Stimulated activated CD4-positive, alpha-beta T cell treated with anti-CD3 and anti-CD28 coated beads, Interleukin-2, amount 100 ng/mL, for 4 hours (primary cell): ENCODE results near the gene TTC34.

Experiments
- DNase-seq: peaks from one replicate; pipeline ENCODE4 v3.0.0-alpha.2; 2020; ENCODE audit warnings: low read depth

TTC34 gene

DNA sequence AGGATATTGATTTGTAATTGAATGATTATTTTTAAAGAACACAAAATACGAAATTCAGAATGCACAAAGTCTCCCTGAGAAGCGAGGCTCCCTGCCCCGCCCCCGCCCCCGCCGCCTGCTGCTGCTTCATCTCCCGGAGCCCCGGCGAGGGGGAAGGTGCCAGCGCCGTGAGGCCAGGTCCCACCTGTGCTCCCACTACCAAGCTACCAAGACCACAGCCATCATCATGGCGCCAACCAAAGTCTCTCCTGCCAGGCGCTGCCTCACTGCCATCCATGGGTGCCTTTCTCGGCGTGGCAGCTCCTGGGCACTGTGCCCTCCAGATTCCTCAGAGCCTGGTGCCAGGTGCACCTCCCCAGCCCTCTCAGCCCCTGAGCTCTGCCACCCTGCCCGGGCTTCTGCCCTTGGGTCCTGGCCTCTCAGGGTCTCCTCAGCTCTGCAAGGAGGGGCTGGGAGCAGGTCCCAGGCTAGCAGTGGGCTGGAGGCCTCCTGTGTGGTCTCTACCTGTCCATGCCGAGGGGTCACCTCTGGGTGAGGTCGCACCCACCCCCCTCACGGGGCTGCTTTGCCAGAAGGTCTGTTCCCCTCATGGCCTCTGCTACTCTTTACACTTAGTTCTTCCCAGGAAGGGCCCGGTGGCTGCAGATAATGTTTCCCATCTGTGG is 29.4 kb upstream of the TTC34 start:
- no peak for DNase-seq

GRCh38 chr1:2829846-2830615 is 28.5 kb upstream of the TTC34 start:
- no peak for DNase-seq

GRCh38 chr1:2828586-2829250 is 27.2 kb upstream of the TTC34 start:
- no peak for DNase-seq

DNA sequence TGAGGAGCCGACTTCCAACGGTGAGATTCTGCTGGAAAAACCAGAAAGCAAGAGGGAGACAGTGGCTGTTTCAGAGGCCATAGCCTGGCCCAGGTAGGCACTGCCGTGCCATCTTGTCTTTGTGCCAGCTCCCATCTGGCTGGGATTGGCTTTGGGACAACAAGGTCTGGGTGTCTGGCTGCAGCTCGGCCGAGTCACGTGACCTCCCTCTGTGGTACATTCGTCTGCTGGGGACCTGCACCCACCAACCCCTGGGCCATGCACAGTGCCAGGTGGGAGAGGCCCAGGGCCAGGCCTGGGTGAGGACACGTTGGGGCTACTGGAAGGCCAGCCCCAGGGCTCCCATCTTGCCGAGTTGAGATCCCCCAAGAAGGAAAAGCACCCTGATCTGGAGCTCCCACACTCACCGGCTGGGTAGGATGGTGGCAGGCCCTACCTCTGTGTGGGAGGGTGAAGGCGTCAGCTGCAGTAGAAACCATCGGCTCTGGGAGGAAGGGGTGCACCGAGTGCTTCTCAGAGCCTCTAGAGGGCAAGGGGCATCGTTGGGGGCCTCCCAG is 25.3 kb upstream of the TTC34 start:
- no peak for DNase-seq

DNA sequence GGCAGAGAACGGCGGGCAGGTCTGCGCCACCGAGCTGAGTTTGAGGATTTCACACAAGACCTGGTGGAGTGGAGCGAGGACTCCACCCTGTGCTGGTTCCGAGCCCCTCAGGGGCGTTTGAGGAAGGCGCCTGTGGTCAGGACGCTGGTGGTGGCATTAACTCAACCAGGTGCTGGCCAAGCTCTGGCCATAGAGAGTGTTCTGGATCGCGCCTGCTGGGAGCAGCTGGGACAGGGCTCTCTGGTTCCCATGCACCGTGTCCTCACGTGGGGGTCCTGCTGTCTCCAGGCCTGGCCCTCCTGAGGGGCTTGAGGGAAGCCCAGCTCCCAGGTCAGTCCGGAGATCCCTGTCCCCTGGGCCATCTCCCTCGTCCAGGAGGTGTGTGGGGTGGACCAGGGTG is 24.8 kb upstream of the TTC34 start:
- no peak for DNase-seq

DNA sequence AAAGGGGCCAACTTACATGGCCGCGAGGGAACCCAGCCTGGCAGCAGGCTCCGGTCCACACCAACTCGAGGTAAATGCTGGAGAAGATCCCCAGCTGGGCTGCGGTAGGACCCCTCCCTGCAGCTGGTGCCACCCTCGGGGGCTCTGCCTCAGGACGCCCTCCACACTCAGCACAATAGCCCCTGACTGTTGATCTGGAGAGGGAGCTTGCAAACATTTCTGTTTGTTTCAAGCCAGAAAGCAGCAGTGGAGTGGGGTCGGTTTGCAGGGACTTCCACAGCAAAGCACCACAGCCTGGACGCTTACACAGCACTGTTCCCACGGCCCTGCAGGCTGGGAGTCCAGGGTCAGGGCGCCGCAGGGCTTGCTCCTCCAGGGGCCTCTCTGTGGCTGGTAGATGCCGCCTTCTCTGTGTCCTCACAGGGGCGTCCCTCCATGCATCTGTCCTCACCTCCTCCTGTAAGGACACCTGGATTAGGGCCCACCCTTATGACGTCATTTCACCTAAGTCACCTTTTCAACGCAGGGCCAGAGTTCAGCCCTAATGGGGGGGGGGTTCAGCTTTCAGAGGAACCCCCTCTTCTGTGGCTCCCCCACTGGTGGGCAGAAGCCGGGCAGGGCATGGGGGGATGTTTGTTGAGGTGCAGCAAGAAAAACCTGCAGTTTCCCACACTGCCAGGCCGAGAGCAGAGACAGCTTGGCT is 24.1 kb upstream of the TTC34 start:
- no peak for DNase-seq

DNA sequence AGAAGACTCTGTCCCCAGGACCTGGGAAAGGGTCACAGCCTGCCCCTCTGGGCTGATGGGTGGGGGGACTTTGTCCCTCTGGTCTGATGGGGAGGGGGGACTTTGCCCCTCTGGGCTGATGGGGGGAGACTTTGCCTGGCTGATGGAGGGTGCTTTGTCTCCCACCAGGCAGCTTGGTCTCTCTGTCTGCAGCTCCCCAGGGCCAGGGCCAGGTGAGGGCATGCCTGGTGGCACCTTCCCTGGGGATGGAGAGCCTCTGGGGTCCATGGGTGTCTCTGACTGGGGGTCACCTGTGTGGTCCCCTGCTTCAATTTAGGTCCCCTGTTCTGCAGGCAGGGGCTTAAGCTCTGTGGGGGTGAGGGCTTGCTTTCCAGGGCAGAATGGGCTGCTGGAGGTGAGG is 23.5 kb upstream of the TTC34 start:
- DNase-seq = no peak

GRCh38 chr1:2823921-2824610 is 22.6 kb upstream of the TTC34 start:
- no peak for DNase-seq

DNA sequence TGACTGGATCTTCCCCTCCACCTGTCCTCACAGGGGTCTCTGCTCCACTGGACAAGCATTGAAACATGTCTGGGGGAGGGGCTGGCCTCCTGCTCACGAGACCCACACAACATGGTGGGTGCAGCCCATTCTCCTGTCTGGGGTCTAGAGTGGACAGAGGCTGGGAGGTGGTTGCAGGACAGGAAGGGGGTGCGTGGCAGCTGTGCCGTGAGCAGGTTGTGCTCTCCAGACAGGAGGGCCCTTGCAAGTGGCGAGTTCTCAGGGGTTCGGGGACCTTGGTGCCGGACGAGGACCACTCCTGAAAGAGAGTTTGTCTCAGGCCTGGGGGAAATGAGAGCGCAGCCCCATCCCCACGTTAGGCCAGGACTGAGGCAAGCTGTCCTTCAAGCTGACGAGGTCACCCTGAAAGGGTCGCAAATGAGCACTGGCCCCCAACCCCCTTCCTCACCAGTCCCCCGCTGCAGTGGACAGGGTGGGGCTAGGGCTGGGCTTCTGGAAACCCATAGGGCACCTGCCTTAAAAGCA is 21.2 kb upstream of the TTC34 start:
- DNase-seq = no peak

- DNase-seq = no peak
Observed at GRCh38 chr1:2821966-2822620, 20.6 kb upstream of the TTC34 start.

- no peak for DNase-seq
Observed at GRCh38 chr1:2821373-2821955, 20.0 kb upstream of the TTC34 start.

GRCh38 chr1:2820731-2821372 is 19.4 kb upstream of the TTC34 start:
- DNase-seq = no peak

DNA sequence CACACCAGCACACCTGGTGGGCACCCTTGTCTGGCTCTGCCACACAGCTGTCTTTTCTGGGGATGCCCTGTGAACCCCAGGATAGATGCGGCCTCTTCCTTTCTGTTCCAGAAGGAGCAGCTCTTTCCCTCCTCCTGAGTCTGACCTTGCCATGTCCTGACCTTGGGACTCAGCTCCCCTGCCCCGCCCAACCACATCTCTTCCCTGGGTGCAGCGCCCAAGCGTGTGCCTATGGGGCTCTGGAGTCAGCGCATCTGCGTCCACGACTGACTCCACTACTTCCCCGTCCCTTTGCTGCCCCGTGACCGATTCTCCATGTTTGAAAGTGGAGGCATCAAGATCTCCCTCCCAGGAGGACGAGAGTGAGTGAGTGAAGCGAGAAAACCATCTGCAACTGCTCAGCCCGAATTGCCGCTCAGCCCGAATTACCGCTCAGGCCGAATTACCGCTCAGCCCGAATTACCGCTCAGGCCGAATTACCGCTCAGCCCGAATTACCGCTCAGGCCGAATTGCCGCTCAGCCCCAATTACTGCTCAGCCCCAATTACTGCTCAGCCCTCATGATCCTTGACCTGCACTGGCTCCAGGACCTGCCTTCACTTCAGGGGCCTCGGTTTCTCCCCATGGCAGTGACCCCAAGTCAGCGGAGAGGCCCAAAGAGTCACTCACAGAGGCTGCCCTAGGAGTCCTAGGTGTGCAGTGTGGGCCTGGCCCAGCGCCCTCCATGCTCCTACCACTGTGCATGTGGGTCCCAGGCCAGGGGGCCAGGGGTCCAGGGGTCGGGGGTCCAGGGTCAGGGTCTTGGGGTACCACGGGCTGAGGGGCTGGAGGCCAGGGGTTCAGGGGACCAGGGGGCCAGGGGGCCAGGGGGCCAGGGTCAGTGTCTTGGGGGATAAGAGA is 18.6 kb upstream of the TTC34 start:
- no peak for DNase-seq

DNA sequence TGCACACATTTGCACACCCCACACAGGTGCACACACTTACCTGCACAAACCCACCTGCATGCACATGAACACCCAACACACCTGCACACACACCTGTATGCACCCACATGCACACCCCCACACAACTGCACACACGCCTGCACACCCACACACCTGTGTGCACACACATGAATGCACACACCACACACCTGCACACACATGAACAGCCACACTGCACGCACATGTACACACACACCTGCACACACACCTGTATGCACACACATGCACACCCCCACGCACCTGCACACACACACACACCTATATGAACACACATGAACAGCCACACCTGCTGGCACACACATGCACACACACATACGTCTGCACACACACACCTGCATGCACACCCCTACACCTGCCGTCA is 17.9 kb upstream of the TTC34 start:
- no peak for DNase-seq

DNA sequence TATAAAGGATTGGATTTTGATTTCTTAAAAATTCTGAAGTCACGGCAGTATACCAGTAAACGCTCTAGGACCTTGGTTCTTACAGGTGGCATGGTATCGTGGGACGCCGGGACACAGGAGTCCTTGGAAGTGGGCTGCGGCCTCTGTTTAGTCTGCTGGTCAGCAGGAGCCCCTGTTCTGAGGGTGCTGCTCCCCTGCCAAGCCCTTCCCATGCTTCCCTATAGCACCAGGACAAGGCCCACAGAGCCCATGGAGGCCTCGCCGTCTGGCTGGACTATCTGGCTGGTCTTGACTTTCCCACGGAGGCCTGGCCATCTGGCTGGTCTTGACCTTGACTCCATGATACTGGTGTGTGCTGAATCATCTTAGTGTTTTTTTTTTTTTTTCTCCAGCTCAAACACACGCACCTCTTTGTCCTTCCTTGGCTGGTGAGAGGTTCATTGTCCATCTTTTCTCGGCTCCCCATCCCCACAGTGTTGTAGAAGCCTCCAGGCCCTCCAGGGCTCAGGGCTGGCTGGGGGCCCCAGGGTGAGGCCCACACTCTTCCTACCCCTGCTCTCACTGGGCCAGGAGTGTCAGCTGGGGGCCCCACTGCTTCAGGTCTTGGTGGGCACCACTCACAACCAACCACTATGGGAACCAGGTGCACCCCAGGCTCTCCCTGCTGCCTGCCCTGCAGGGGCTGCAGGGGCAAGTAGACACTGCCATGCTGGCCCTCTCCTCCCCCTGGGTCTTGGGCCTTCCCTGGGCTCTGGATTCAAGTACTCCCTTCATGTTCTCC is 16.5 kb upstream of the TTC34 start:
- DNase-seq = no peak

DNA sequence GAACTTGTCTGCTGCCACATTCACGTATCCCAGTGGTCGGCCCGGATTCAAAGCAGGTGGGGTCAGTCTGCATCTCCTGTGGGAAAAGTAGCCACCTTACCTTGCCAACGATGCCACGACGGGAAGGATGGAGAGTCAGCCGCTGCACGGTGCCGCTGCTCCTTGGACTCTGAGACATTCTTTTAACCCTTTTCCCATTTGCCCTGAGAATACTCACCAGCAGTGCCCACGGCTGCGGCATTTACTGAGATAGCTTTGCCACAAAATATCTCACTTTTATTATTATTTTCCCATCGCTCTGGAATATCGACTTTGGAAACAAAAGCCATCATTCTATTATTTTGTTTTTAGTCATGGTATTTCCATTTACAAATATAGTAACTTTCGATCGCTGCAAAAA is 15.3 kb upstream of the TTC34 start:
- DNase-seq = no peak

DNA sequence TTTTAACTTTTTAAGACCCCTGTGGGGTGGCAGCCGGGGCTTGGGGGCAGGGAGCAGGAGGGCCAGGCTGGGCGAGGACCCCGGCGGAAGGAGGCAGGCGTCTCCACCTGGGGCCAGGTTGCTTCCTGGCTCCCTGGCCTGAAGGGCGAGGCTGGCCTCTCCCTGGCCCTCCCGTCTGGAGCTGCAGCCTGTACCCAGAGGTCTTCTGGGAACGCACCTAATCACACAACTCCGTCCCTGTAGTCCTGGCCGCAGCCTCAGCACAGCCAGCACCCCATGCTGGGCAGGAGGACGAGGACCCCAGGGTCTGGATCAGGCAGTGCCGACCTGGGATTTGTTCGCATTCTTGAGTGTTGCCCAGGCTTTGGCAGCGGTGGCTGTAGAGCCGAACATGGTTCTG is 14.1 kb upstream of the TTC34 start:
- no peak for DNase-seq

DNA sequence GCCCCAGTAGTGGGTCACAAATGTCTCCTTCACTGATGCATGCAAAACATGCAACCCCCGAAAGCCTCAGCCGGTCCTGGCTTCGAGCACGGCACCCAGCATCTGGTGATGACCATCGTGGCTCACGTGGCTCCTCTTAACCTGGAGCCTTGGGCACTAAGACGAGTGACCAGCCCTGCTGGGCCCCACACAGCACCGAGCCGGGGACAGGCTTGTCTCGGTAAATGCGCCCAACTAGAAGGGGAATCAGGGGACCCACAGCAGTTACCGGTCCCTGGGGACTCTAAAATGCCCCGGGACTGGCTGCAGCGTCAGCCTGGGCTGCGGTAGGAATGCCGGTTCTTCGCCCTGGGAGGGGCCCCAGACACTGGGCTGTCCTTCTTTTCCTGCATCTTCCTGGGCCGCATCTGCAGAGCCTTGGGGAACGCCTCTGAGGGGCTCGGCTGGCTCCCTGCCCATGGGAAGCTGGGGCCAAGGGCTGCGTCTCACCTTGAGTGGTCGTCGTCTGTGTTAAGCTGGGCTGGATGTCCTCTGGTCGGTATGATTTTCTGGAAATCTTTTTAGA is 13.1 kb upstream of the TTC34 start:
- no peak for DNase-seq
